Stomach smooth muscle (tissue), 2 donors: Measurements from ENCODE around the gene MYPN.

Experiments
- H3K27ac ChIP-seq: one replicate; pipeline ENCODE4 v1.7.0; 2013; ENCODE audit warnings: mild to moderate bottlenecking, low read length, inconsistent platforms
- H3K27me3 ChIP-seq, 2 donors: one replicate each; pipeline ENCODE4 v1.7.0; 2013; ENCODE audit warnings: low read length in 2 of 2; ENCODE audit not compliant: insufficient read depth in 2 of 2, control insufficient read depth in 1 of 2
- H3K36me3 ChIP-seq, 2 donors: one replicate each; pipeline ENCODE4 v1.7.0; 2013; ENCODE audit warnings: low read length in 2 of 2; ENCODE audit not compliant: control insufficient read depth in 2 of 2, insufficient read depth in 2 of 2
- H3K4me1 ChIP-seq: one replicate; pipeline ENCODE4 v1.7.0; 2013; ENCODE audit warnings: low read length; ENCODE audit not compliant: control insufficient read depth, insufficient read depth
- H3K4me3 ChIP-seq, 2 donors: one replicate each; pipeline ENCODE4 v1.7.0; 2013; ENCODE audit warnings: low read length in 2 of 2
- H3K9ac ChIP-seq, 2 donors: one replicate each; pipeline ENCODE4 v1.7.0; 2013; ENCODE audit warnings: low read length in 2 of 2, mild to moderate bottlenecking in 1 of 2
- H3K9me3 ChIP-seq, 2 donors: one replicate each; pipeline ENCODE4 v1.7.0; 2013; ENCODE audit warnings: low read length in 2 of 2; ENCODE audit not compliant: control insufficient read depth in 2 of 2
- donor health status: healthy.
- donor health status: Pancreatic carcinoma.

Gene MYPN

DNA sequence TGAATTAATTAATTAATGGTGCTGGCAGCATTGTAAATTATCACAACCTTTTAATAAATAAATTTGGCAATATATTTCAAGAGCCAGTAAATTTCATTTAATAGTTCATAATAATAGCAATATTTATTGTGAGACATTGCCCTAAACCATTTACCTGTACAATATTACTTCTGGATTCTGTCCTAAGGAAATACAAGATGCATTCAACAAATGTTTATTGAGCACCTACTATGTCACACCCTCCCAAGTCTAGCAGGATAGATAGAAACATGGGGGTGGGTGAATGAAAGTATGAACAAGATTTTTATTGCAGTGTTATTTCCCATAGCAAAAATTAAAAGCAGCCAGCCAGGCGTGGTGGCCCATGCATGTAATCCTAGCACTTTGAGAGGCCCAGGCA lies 29.9 kb upstream of the MYPN start:
- no peaks in the 10 kb centered on the region for H3K27me3 ChIP-seq

DNA sequence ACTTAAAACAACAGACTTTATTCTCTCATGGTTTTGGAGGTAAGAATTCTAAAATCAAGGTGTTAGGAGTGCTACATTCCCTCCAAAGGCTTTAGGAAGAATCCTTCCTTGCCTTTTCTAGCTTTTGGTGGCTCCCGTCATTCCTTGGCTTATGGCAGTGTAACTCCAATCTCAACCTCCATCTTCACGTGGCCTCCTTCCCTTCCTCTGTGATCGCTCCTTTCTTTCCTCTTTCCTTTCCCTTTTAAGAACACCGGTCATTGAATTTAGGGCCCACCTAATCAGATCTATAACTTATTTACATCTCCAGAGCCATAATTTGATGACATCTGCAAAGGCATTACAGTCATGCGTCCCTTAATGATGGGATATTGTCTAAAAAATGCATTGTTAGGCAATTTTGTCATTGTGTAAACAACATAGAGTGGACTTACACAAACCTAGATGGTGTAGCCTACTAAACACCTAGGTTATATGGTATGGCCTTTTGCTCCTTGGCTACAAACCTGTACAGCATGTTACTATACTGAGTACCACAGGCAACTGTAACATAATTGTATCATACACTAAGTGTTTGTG lies 28.3 kb upstream of the MYPN start:
- no peaks in the 10 kb centered on the region for H3K27me3 ChIP-seq
- H3K27ac ChIP-seq: no peak overlapping the region
- H3K9ac ChIP-seq: no peak overlapping the region
- H3K36me3 ChIP-seq: no peaks in the 10 kb centered on the region
- no peaks in the 10 kb centered on the region for H3K4me1 ChIP-seq
- H3K9me3 ChIP-seq: no peaks in the 10 kb centered on the region
- H3K4me3 ChIP-seq: no peak overlapping the region

More for the DNA sequence above, 29.9 kb upstream of the MYPN start:
- Histone ChIP-seq H3K27ac (no peak overlapping the region), H3K9me3 (no peaks in the 10 kb centered on the region), H3K4me3 (no peak overlapping the region), H3K9ac (no peak overlapping the region), H3K36me3 (no peaks in the 10 kb centered on the region), H3K4me1 (peaks cover 4% of the 10 kb centered on the region)

DNA sequence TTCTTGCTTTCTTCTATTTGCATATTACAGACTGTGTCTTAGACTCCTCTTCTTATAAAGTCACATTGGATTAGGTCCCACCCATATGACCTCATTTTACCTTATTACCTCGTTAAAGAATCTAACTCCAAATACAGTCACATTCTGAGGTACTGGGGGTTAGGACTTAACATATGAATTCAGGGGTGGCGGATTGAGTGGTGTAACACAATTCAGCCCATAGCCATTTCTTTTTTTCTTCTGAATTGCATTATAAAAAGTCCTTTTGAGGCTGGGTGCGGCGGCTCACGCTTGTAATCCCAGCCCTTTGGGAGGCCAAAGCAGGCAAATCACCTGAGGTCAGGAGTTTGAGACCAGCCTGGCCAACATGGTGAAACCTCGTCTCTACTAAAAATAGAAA lies 27.4 kb upstream of the MYPN start:
- Histone ChIP-seq H3K4me1 (no peaks in the 10 kb centered on the region), H3K27ac (no peak overlapping the region), H3K9me3 (no peaks in the 10 kb centered on the region), H3K36me3 (no peaks in the 10 kb centered on the region), H3K27me3 (no peaks in the 10 kb centered on the region), H3K4me3 (no peak overlapping the region), H3K9ac (no peak overlapping the region)

DNA sequence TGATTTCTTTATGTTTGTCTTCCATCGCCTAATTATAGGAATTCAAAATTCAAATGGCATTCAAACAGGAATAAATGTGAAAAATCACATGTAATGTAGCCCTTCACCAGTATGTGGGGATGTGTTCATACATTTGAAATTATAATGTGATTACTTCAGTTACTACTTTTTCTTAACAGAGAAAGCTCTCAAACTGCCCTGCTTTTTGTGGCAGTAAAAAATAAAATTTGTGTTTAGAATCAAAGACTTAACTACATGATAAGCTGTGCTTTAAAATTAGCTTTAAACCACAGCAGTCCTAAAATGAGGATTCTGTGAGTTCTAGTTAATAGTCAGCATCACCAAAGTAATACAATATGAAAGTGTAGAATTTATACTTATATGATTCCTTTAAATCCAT lies 26.4 kb upstream of the MYPN start:
- H3K9me3 ChIP-seq: no peaks in the 10 kb centered on the region
- H3K4me1 ChIP-seq: no peaks in the 10 kb centered on the region
- H3K27me3 ChIP-seq: no peaks in the 10 kb centered on the region
- no peaks in the 10 kb centered on the region for H3K36me3 ChIP-seq
- H3K9ac ChIP-seq: no peak overlapping the region
- H3K27ac ChIP-seq: no peak overlapping the region
- no peak overlapping the region for H3K4me3 ChIP-seq

DNA sequence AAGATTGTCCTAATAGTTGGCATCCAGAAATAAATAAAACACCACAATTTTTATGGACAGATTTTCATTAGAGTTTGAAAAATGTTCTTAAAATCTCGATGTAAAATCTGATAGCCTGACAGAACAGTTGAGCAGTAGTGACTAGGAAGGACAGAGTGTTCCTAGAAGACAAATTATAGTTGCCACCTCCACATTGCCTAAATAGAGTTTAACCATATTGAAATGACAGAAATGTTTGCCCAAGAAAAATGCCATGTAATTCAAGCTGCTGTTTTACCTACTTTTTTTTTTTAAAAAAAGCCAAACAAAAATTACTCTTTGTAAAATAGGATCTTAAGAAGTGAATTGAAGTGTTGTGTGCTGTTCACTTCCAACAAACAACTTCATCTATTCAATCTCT lies 25.3 kb upstream of the MYPN start:
- Histone ChIP-seq H3K36me3 (no peaks in the 10 kb centered on the region), H3K27ac (no peak overlapping the region), H3K9me3 (no peaks in the 10 kb centered on the region), H3K27me3 (no peaks in the 10 kb centered on the region), H3K9ac (no peak overlapping the region), H3K4me3 (no peak overlapping the region), H3K4me1 (no peaks in the 10 kb centered on the region)

DNA sequence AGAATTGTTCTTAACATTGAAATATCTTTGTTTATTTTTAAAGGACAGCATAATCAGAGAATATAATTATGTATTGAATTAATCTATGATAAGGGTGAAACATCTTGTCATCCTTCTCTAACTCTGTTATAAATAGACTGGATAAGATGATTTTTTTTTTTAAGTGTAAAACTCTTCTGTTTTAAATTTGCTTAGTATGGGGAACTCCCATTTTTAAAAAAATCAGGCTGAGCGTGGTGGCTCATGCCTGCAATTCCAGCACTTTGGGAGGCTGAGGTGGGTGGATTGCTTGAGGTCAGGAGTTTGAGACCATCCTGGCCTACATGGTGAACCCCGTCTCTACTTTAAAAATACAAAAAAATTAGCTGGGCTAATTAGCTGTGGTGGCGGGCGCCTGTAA lies 24.8 kb upstream of the MYPN start:
- Histone ChIP-seq H3K4me1 (no peaks in the 10 kb centered on the region), H3K9me3 (no peaks in the 10 kb centered on the region), H3K4me3 (no peak overlapping the region), H3K36me3 (no peaks in the 10 kb centered on the region), H3K27me3 (no peaks in the 10 kb centered on the region), H3K27ac (no peak overlapping the region), H3K9ac (no peak overlapping the region)

DNA sequence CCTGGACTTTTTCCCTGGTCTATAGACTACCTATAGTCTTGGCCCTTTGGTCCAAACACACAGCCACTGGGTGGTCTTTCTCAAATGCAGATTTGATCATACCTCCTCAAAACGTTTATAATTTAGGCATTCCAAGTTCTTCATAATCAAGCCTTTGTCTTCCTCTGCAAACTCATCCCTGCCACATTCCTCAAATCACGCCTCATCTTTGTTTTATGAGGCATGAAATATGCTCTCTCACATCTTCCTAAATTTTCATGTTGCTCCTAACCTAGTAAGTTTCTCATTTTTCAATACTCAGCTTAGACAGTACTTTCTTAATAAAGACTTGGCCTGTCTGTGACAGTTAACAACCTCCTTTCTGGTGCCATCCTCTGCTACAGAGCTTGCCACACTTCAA lies 23.3 kb upstream of the MYPN start:
- H3K4me3 ChIP-seq: no peak overlapping the region
- H3K9me3 ChIP-seq: no peaks in the 10 kb centered on the region
- no peak overlapping the region for H3K27ac ChIP-seq
- H3K9ac ChIP-seq: no peak overlapping the region
- no peaks in the 10 kb centered on the region for H3K27me3 ChIP-seq
- H3K36me3 ChIP-seq: no peaks in the 10 kb centered on the region
- no peaks in the 10 kb centered on the region for H3K4me1 ChIP-seq

DNA sequence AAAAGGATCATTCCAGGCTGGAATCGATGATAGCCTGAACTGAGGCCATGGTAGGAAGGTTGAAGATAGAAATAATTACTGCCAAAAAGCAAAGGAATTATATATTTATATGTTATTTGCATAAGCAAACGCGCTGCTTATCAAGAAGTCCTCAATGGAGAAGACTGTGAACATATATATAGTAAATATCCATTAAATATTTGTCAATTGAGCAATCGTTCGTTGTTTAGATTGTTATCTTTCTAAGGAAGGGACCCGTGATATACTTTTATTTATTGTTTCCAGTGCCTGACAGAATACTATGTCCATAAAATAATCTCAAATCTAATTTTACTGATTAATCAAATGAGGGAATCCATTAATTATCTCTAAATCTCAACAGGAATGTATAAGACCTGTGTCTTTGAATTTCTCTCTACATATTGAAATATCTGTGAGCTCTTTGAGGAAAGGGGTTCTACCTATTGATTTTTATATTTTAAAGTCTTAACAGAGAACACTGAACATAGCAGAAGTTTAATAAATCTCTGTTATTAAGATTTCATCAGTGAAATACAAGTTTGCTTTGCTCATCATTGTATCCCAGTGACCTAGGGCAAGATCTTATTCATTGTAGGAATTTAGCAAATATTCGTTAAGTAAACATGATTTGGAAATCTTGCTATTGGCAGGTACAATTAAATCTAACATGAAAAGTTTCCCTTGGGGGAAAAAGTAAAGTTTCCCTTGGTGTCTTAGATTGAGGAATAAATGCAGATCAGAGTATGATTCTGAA lies 22.2 kb upstream of the MYPN start:
- H3K9me3 ChIP-seq: no peaks in the 10 kb centered on the region
- no peak overlapping the region for H3K9ac ChIP-seq
- H3K4me1 ChIP-seq: no peaks in the 10 kb centered on the region
- H3K4me3 ChIP-seq: no peak overlapping the region
- no peak overlapping the region for H3K27ac ChIP-seq
- no peaks in the 10 kb centered on the region for H3K27me3 ChIP-seq
- H3K36me3 ChIP-seq: no peaks in the 10 kb centered on the region

DNA sequence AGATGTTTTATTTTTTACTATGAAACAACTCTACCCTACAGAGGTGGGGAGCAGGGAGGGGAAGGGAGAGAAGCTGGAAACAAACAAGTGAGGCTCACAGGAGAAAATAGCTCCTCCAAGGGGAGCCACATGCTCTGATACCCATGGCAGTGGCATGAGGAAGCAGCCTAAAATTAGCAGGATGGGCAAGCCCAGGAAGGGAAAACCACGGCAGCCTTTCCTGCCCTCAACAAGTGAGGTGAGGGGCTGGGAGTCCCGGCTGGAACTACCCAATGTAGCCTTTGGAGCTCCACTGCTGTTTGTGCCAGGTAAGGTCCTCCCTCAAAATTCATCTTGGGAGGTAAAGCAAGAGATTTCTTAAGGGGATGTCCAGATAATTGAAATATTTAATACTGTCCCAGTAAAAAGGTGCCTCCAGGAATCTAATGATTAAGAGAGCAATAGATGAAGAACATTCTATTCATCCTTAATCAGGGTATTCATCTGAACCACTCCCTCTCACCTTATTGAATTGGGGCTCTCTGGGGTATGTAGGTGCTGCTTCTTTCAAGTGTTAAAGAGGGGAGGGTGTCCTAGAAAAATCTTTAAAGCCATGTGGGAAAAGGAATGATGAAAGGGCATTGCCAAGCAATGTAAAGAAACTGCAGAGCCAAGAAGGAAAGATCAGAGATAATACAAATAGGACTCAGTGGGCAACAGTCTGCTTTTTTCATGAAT lies 21.4 kb upstream of the MYPN start:
- H3K36me3 ChIP-seq: no peaks in the 10 kb centered on the region
- no peaks in the 10 kb centered on the region for H3K27me3 ChIP-seq
- H3K9me3 ChIP-seq: no peaks in the 10 kb centered on the region
- no peaks in the 10 kb centered on the region for H3K4me1 ChIP-seq
- no peak overlapping the region for H3K4me3 ChIP-seq
- no peak overlapping the region for H3K27ac ChIP-seq
- H3K9ac ChIP-seq: no peak overlapping the region

DNA sequence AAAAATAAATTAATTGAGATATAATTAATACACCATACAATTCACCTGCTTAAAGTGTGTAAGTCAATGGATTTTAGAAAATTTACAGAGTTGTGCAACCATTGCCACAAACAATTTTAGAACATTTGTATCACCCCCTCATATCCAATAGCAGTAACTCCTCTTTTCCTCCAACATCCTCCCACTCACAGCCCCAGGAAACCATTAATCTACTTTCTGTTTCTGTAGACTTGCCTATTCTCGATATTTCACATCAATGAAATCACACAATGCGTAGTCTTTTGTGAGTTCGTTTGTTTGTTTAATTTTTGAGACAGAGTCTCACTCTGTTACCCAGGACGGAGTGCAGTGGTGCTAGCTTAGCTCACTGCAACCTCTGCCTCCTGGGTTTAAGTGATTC lies 20.5 kb upstream of the MYPN start:
- no peaks in the 10 kb centered on the region for H3K9me3 ChIP-seq
- no peak overlapping the region for H3K9ac ChIP-seq

DNA sequence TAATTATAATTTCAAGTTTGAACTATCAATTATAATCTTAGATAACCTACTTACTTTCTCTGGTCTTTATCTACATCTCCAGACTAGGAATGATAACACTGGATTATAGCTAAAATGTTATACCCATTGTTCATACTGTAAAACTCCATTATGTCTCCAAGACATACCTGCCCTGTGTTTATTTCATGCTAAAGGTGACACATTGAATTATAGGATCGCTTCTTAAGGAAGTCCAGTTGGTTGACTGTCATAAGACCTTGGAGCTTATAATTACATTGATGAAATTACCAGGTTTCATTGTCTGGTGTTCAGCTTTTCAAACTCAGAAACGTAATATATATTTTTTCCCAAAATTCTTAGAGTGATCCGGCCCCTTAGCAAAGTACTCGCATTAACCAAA lies 18.7 kb upstream of the MYPN start:
- Histone ChIP-seq H3K9me3 (no peaks in the 10 kb centered on the region), H3K36me3 (no peaks in the 10 kb centered on the region), H3K9ac (no peak overlapping the region), H3K4me1 (no peaks in the 10 kb centered on the region), H3K4me3 (no peak overlapping the region), H3K27ac (no peak overlapping the region), H3K27me3 (no peaks in the 10 kb centered on the region)

More for the DNA sequence above, 20.5 kb upstream of the MYPN start:
- Histone ChIP-seq H3K27ac (no peak overlapping the region), H3K4me3 (no peak overlapping the region), H3K36me3 (no peaks in the 10 kb centered on the region), H3K4me1 (no peaks in the 10 kb centered on the region), H3K27me3 (no peaks in the 10 kb centered on the region)
